MM.1S (cell line): ENCODE data around the gene TUFM.

ENCODE experiments used
- EZH2 ChIP-seq: fragments of 300-600 bp; sonication (generic); optimal IDR thresholded peaks from 2 replicates; pipeline ENCODE3; 2017; ENCODE audit warnings: low read depth, mild to moderate bottlenecking, antibody characterized with exemption, low read length, mixed read lengths
- EZH2phosphoT487 ChIP-seq: fragments of 300-600 bp; sonication (generic); IDR thresholded peaks from 2 replicates; pipeline ENCODE4 v1.6.1; 2018; ENCODE audit warnings: antibody characterized with exemption, low read length
- TF ChIP-seq, protein P1 (sequence below): fragments of 300-600 bp; sonication (generic); IDR thresholded peaks from 2 replicates; pipeline ENCODE4 v1.5.1; 2016; ENCODE audit warnings: antibody characterized with exemption, low read length, mixed read lengths

DNA sequence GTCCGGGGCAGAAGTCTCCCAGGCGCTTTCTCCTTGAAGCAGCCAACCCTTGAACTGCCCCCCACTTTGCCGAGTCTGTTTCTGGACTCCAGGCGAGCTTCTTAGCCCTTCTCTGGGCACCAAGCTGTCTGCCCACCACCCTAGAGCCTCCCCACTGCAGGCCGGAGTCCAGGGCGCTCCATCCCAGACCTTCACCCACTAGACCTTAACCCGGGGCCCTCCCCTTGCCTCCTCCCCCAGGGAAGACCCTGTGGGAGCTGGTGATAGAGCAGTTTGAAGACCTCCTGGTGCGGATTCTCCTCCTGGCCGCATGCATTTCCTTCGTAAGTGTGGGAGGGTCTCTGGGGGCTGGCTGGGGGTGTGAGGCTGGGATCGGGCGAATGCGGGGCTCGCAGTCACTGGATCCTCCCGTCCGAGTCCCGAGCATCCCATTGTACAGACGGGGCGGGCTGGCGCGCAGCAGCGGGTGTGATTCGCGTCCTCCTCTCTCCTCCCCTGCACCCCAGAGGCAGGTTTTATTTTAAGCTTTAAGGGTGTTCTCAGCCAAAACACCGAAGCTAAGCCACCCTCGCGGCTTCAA is 33.2 kb upstream of the TUFM start:
- TF ChIP-seq, protein P1, sequence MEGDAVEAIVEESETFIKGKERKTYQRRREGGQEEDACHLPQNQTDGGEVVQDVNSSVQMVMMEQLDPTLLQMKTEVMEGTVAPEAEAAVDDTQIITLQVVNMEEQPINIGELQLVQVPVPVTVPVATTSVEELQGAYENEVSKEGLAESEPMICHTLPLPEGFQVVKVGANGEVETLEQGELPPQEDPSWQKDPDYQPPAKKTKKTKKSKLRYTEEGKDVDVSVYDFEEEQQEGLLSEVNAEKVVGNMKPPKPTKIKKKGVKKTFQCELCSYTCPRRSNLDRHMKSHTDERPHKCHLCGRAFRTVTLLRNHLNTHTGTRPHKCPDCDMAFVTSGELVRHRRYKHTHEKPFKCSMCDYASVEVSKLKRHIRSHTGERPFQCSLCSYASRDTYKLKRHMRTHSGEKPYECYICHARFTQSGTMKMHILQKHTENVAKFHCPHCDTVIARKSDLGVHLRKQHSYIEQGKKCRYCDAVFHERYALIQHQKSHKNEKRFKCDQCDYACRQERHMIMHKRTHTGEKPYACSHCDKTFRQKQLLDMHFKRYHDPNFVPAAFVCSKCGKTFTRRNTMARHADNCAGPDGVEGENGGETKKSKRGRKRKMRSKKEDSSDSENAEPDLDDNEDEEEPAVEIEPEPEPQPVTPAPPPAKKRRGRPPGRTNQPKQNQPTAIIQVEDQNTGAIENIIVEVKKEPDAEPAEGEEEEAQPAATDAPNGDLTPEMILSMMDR: no peak
- TF ChIP-seq EZH2 (no peak), EZH2phosphoT487 (no peak)
